NT2/D1 (cell line): ENCODE results near the gene MYO1D.

Experiments used
- SUZ12 ChIP-seq: IDR thresholded peaks from 2 replicates; pipeline ENCODE4 v1.6.1; 2011; ENCODE audit not compliant: insufficient read length, insufficient read depth; ENCODE audit errors: extremely low read depth
- YY1 ChIP-seq: IDR thresholded peaks from 2 replicates; pipeline ENCODE4 v1.6.1; 2011; ENCODE audit not compliant: insufficient read length, insufficient read depth

DNA sequence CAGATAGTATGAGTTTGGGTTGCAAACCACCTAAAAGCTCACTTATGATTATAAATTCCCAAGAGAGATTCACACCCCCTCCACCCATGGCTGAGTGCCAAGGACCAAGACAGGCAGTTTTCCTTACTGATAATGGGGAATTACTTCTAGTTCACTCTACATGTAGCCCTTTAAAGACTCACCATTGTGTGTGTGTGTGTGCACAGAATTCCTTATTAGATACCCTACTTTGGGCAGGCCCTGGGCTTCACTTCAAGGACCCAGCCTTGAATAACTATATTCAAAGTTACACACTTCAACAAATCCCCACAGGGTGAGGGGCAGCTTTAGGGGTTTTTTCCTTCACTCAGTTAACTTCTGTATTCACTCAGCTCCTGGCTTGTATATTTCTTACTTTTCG is 143.5 kb downstream of the MYO1D start:
- TF ChIP-seq SUZ12 = no peak
- TF ChIP-seq YY1 = no peak
